HK-2 (cell line): ENCODE measurements around the gene PI3.

Experiments used
- DNase-seq: peaks from one replicate; pipeline ENCODE4 v3.0.0-alpha.2; 2018; ENCODE audit not compliant: unreplicated experiment

PI3 gene

DNA sequence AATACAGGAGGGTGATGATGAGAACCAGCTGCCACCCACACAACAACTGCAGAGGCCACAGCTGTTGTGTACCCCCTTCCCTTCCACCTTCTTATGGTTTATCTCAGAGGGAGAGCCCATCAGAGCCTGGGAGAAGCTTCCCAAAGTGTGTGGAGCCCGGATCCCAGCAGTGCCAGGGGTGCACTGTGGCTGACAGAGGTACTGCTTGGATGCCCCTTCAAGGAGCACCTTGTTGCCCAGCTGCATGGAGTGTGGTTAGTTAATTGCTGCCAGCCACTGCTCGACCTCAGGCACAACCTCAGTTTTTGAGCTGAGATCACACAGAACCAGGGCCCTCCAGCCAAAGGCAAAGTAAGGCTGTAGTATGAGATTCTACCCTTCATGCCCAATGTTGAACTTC, 13.0 kb downstream of the PI3 start:
- DNase-seq: no peak

DNA sequence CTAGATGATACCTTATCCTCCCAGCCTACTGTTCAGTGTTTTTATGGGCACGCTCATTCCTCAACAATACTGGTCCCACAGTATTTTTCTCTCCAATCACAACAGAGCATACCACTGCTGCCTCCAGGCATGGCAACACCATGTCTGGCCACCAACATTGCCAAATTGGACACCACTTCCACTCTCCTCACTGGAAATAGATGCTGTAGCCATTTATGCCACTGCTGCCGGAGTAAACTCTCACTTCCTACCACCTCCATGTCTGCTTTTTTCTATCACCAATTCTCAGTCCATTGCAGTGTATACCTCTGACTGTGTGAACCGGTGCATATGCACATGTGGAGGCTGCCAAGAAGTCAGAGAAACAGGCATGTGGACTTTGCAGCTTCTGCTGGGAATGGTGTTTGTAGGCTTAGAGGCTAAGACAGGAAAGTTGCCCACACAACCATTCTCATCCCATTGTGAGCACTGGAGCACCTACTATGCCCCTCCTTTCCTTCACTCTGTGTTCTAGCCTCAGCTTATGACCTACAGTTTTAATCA, 14.4 kb downstream of the PI3 start:
- DNase-seq: no peak

DNA sequence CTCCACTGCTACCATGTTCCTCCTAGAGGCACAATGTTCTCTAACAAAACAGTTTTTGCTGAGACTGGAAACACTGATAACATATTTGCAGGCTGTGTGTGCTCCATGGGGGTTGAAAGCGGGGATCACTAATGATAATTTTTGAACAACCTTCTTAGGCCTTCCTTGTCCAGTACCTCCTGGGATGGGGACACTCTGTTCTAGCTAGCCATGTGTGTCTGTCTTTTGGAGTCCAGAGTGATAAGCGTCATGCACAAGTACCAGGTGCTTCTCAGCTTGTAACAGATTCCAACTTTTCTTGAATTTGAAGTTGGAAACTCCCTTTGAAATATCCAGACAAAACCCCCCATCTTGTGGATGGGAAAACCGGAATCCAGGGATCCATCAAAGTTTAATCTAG, 15.2 kb downstream of the PI3 start:
- DNase-seq: no peak

DNA sequence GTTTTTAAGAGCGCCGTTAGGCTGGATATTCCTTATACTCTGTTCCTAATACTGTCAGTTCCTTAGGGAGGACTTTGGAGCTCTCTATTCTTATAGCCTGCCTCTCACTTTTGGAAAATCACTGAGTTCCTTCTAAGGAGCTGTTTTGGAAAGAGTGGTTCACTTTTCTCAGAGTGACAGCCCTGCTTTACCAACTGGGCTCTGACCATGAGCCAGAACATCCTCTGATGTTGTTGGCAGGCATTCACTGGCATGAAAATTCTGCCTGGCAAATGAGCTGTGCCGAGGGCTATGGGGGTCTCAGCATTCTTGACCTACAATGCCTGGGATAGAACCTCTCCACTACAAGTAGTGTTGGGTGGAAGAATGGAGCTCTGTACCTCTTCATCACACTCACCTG, 17.2 kb downstream of the PI3 start:
- no peak for DNase-seq

DNA sequence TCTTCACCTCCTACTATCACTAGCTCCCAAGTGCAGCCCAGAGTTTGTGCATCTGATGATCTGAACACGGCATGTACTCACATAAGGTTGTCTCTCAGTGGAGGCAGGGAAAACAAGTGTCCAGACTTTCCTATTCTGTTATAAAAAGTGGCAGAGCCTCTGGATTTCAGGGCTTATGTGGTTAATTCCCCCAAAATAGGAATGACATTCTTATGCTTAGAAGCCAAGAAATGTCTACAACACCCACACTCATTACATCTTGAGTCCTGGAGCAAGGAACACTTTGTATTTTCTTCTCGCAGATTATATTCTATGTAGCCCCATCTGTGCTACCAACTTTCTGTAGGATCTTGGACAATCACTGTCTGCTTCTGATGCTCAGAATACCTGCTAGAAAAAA, 18.6 kb downstream of the PI3 start:
- no peak for DNase-seq

DNA sequence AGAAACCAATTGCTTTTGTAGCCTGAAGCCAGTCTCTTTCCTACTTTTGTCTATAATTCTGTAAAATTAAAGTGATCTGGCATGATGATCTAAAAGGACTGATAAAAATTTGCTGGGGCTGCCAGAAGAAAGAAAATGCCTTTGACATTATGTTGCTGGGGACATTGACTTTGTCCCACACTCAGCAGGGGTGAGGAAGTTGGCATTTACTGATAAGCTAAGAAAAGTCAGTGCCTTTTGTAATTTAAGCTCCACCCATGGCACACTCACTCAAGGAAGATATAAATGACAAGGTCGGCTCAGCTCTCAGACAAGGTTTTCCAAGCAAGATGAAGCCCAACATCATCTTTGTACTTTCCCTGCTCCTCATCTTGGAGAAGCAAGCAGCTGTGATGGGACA, 32.0 kb downstream of the PI3 start, which contains the start of gene SEMG1:
Gene SEMG1 (plus strand): TSS at position 309 of the 400 bp plus-strand sequence. CDS start 21 bp downstream, at position 330.
- DNase-seq: no peak

DNA sequence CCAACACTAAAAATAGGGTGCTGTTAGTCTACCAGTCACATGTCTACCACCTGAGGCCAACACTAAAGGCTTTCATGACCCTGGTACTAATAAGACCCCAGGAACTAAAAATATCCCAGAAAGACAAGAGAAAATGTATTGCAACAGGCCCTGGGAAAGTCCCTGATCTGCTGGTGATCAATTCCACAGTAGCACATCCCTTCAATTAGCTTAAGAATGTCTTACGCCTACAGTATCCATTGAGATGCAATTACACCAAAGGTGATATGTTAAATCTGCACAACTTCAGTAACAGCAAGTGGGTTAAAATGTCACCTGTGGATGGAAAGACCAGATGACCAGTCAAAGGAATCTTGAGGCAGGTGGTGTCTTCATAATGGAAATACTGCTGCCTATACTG, 35.2 kb downstream of the PI3 start:
- DNase-seq: no peak

DNA sequence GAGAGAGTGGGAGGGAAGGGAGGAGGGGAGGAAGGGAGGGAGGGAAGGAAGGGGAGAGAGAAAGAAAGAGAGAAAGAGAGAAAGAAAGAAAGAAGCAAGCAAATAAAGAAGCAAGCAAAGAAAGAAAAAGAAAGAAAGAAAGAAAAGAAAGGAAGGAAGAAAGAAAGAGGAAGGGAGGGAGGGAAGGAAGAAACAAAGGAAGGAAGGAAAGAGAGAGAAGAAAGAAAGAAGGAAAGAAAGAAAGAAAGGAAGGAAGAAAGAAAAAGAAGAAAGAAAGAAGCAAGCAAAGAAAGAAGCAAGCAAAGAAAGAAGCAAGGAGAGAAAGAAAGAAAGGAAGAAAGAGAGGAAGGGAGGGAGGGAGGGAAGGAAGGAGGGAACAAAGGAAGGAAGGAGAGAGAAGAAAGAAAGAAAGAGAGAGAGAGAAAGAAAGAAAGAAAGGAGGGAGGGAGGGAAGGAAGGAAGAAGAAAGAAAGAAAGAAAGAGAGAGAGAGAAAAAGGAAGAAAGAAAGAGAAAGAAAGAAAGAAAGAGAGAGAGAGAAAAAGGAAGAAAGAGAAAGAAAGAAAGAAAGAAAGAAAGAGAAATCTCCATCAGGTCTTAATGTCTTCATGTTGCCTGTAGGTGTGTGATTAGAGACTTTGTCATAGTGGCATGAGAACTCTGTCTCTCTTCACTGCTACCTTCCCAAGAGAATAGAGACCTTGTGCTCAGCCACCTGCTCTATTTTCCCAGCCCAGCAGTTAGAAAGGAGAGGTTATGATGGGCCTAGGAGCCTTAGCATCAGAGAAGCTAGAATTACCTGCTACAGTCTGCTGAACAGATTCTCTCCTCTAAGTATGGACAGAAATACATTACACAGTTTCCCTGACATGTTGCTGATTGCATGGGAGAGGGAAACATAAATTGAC, 37.1 kb downstream of the PI3 start:
- no peak for DNase-seq

DNA sequence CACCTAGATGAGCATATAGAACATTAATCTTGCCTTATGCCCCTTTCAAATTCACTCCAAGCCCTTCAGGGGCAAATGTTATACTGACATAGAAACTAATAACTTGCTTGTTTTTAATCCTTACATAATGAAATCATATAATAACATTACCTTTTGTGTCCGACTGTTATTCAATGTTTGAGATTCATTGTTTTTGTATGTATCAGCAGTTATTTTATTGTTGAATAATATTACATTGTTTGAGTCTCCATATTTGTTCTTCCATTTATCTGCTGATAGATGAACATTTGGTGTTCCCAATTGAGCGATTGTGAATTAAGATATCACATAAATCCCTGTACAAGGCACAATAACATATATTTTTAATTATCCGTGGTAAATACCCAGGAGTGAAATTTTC, 38.1 kb downstream of the PI3 start:
- DNase-seq: no peak

DNA sequence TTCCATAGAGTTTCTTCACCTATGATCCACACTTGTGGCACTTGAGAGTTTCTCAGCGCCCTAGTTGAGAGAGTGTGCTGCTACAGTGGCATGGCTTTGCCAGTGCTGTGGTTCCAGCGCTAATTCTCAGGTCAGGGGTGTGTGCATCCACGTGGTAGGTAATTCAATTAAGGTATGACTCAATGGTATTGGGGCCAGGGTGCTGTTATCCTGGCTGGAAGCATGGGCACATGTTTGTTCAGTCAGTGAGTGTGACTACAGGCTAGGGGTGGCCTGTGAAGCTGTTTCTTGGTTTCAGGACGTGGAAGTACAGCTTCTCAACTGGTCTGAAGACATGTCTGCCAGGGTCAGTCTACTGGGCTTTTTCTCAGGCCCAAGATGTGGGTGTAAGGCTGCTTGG, 43.4 kb downstream of the PI3 start:
- no peak for DNase-seq

DNA sequence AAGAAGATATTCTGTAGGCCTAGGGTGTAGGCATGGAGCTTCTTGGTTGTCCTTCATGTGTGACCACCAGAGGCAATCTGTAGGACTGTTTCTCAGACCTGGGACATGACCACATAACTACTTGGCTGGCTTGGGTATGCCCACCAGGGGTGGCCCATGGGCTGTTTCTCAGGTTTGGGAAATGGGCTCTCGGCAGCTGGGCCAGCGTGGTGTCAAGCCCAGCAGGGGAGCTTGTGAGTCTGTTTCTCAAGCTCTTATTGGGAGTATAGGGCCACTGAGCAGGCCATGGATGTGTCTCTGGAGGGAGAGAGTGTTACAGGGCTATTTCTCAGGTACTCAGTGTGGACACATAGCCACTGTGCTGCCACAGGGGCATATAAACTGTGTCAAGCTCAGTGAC, 43.9 kb downstream of the PI3 start:
- DNase-seq: no peak

DNA sequence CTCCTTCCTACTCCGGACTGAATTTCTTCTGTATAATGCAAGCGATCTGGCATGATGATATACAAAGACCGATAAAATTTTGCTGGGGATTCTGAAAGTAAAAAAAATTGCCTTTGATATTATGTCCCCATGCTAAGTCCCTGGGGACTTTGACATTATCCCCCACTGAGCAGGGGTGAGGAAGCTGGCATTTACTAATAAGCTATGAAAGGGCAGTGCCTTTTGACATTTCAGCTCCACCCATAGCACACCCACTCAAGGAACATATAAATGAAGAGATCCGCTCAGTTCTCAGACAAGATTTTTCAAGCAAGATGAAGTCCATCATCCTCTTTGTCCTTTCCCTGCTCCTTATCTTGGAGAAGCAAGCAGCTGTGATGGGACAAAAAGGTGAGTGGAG, 46.4 kb downstream of the PI3 start, which contains the start of gene SEMG2:
Gene SEMG2 (plus strand): TSS at position 298 of the 400 bp plus-strand sequence. CDS start 17 bp downstream, at position 315.
- no peak for DNase-seq

DNA sequence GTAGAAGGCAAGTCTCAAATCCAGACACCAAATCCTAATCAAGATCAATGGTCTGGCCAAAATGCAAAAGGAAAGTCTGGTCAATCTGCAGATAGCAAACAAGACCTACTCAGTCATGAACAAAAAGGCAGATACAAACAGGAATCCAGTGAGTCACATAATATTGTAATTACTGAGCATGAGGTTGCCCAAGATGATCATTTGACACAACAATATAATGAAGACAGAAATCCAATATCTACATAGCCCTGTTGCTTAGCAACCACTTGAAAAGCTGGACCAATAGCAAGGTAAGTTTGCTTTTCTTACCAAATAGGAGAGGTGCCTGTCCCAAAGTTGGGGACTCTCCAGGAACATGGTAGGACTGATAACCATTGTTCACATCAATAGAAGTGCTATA, 48.4 kb downstream of the PI3 start:
- DNase-seq: no peak
